ENCODE measurements around the gene UBE2F.

Gene UBE2F

DNA sequence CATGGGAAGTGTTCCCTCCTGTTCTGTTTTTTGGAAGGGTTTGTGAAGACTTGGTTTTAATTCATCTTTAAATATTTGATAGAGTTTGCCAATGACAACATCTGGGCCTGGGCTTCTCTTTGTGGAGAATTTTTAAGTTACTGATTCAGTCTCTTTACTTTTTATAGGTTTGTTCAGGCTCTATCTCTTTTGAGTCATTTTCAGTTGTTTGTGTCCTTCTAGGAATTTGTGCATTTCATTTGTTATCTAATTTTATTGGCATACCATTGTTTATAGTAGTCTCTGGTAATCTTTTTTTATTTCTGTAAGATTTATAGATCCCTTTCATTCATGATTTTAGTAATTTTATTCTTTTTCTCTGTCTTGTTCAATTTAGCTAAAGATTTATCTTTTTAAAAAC lies 108.6 kb downstream of the UBE2F start:
- Histone ChIP-seq H3K79me2 (ENCODE audit: insufficient read depth, low read length) (peaks cover 8% of the 10 kb centered on the region; the same call in 1 of the 2 replicates), H3K9ac (ENCODE audit: low read depth, low read length) (no peak overlapping the region), H3K4me3 (ENCODE audit: low read depth in 1 of 2, low read length in 2 of 2) (no peak overlapping the region), H4K20me1 (ENCODE audit: insufficient read depth, low read length) (no peaks in the 10 kb centered on the region; the same call in 1 of the 2 replicates), H3K4me2 (ENCODE audit: insufficient read depth, low read length) (no peak overlapping the region), H3K27me3 (ENCODE audit: insufficient read depth, low read length, poor library complexity) (no peaks in the 10 kb centered on the region), H3K27ac (ENCODE audit: low read length) (no peak overlapping the region), H3K9me3 (ENCODE audit: insufficient read depth, low read length, severe bottlenecking) (no peaks in the 10 kb centered on the region), H2AFZ (ENCODE audit: low read depth, low read length) (no peak overlapping the region), H3K4me1 (ENCODE audit: insufficient read depth, low read length) (no peaks in the 10 kb centered on the region), H3K36me3 (ENCODE audit: insufficient read depth, low read length) (peaks cover 63% of the 10 kb centered on the region)
- ATAC-seq (ENCODE audit: insufficient read depth, low read depth), result no peak
- no peak for DNase-seq
- TF ChIP-seq EZH2 (IDR thresholded peaks at IDR 0.05; ENCODE audit: borderline replicate concordance, low read depth, low read length, severe bottlenecking), result no peak
- TF ChIP-seq, protein P1, sequence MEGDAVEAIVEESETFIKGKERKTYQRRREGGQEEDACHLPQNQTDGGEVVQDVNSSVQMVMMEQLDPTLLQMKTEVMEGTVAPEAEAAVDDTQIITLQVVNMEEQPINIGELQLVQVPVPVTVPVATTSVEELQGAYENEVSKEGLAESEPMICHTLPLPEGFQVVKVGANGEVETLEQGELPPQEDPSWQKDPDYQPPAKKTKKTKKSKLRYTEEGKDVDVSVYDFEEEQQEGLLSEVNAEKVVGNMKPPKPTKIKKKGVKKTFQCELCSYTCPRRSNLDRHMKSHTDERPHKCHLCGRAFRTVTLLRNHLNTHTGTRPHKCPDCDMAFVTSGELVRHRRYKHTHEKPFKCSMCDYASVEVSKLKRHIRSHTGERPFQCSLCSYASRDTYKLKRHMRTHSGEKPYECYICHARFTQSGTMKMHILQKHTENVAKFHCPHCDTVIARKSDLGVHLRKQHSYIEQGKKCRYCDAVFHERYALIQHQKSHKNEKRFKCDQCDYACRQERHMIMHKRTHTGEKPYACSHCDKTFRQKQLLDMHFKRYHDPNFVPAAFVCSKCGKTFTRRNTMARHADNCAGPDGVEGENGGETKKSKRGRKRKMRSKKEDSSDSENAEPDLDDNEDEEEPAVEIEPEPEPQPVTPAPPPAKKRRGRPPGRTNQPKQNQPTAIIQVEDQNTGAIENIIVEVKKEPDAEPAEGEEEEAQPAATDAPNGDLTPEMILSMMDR (IDR thresholded peaks at IDR 0.05; ENCODE audit: borderline replicate concordance, extremely low read depth, low read length, poor library complexity, severe bottlenecking), result no peak

DNA sequence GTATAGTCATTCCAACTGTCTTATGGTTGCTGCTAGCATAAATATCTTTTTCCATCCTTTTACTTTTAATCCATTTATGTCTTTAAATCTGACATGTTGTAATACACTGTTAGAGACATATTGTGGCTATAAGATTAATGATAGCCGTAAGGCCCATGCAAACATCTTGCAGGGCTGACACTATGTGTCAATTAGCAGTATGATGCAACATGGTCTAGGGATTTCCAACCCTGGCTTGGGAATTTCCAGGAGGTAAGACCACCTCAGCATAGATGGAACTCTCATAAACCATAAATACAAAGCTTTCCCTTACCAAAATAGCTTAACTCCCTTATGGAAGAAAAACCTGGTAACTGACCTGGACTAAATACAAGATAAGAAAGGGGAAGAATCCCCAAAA lies 110.5 kb downstream of the UBE2F start:
- no peaks in the 10 kb centered on the region; the same call in none of the 2 replicates for H4K20me1 ChIP-seq (ENCODE audit: insufficient read depth, low read length)
- H3K4me2 ChIP-seq (ENCODE audit: insufficient read depth, low read length), result no peak overlapping the region
- DNase-seq, result no peak
- H3K36me3 ChIP-seq (ENCODE audit: insufficient read depth, low read length), result peaks cover 69% of the 10 kb centered on the region
- H3K79me2 ChIP-seq (ENCODE audit: insufficient read depth, low read length), result peaks cover 8% of the 10 kb centered on the region; the same call in 1 of the 2 replicates
- no peak overlapping the region for H3K27ac ChIP-seq (ENCODE audit: low read length)
- H3K4me1 ChIP-seq (ENCODE audit: insufficient read depth, low read length), result no peaks in the 10 kb centered on the region
- no peaks in the 10 kb centered on the region for H3K9me3 ChIP-seq (ENCODE audit: insufficient read depth, low read length, severe bottlenecking)
- H3K9ac ChIP-seq (ENCODE audit: low read depth, low read length), result no peak overlapping the region
- H3K4me3 ChIP-seq (ENCODE audit: low read depth in 1 of 2, low read length in 2 of 2), result no peak overlapping the region
- no peak overlapping the region for H2AFZ ChIP-seq (ENCODE audit: low read depth, low read length)
- TF ChIP-seq, protein P1 (IDR thresholded peaks at IDR 0.05; ENCODE audit: borderline replicate concordance, extremely low read depth, low read length, poor library complexity, severe bottlenecking), result no peak
- TF ChIP-seq EZH2 (IDR thresholded peaks at IDR 0.05; ENCODE audit: borderline replicate concordance, low read depth, low read length, severe bottlenecking), result no peak
- ATAC-seq (ENCODE audit: insufficient read depth, low read depth), result no peak
- H3K27me3 ChIP-seq (ENCODE audit: insufficient read depth, low read length, poor library complexity), result no peaks in the 10 kb centered on the region

DNA sequence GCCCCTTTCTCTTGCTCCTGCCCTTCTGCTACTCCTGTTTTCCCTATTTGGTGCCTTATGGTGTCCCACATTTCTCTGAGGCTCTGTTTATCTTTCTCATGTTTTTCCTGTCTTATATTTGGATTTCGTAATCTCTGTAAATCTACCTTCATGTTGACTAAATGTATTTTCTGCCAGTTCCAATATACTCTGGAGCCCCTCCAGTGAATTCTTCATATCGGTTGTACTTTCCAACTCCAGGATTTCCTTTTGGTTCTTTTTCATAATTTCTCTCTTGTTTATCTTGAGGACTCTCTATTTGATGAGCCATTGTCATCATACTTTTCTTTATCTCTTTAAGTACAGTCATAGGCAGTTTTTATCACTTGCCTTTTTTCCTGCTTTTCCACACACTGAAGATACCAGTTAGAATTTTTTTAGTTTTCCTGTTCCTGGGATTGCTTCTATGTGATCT lies 113.1 kb downstream of the UBE2F start:
- Histone ChIP-seq H3K36me3 (ENCODE audit: insufficient read depth, low read length) (peaks cover 75% of the 10 kb centered on the region), H3K4me2 (ENCODE audit: insufficient read depth, low read length) (no peak overlapping the region)
- DNase-seq, result no peak

More for the DNA sequence above, 113.1 kb downstream of the UBE2F start:
- no peaks in the 10 kb centered on the region; the same call in none of the 2 replicates for H4K20me1 ChIP-seq (ENCODE audit: insufficient read depth, low read length)
- H3K79me2 ChIP-seq (ENCODE audit: insufficient read depth, low read length), result peaks cover 8% of the 10 kb centered on the region; the same call in 1 of the 2 replicates
- H3K4me3 ChIP-seq (ENCODE audit: low read depth in 1 of 2, low read length in 2 of 2), result no peak overlapping the region
- H3K9me3 ChIP-seq (ENCODE audit: insufficient read depth, low read length, severe bottlenecking), result no peaks in the 10 kb centered on the region
- no peaks in the 10 kb centered on the region for H3K4me1 ChIP-seq (ENCODE audit: insufficient read depth, low read length)
- H3K9ac ChIP-seq (ENCODE audit: low read depth, low read length), result no peak overlapping the region
- TF ChIP-seq, protein P1 (IDR thresholded peaks at IDR 0.05; ENCODE audit: borderline replicate concordance, extremely low read depth, low read length, poor library complexity, severe bottlenecking), result no peak
- no peak for TF ChIP-seq EZH2 (IDR thresholded peaks at IDR 0.05; ENCODE audit: borderline replicate concordance, low read depth, low read length, severe bottlenecking)
- no peak overlapping the region for H3K27ac ChIP-seq (ENCODE audit: low read length)
- no peak overlapping the region for H2AFZ ChIP-seq (ENCODE audit: low read depth, low read length)
- ATAC-seq (ENCODE audit: insufficient read depth, low read depth), result no peak
- H3K27me3 ChIP-seq (ENCODE audit: insufficient read depth, low read length, poor library complexity), result no peaks in the 10 kb centered on the region

Data from DND-41 (cell line).